GM12891 (cell line): ENCODE measurements around the gene PPARG. TPM values are rescaled to one million over a fixed set of nuclear protein-coding genes. Genes with fewer than 3 reads are reported as not detected.
A peak's percentile ranks its signal among the peaks of the same experiment; 100 is the strongest.
"Not testable (repeated sequence)": the region's sequence is repeated elsewhere in the genome, so short reads cannot be mapped to it uniquely, and the experiment has no call there.

Experiments used
- DNase-seq: peaks from one replicate; pipeline ENCODE4 v3.0.0; 2011; ENCODE audit warnings: low spot score; ENCODE audit not compliant: insufficient read length
- FAIRE-seq: peaks from 2 replicates; lab custom pipeline; 2011; peaks lifted over from hg19 to GRCh38; lab: Jason Lieb, UNC
- PAX5 ChIP-seq: IDR thresholded peaks from 2 replicates; pipeline ENCODE4 v1.6.1; 2011; ENCODE audit warnings: low read length, moderate library complexity, mild to moderate bottlenecking; ENCODE audit not compliant: insufficient read depth, severe bottlenecking
- POLR2A ChIP-seq: IDR thresholded peaks from 2 replicates; pipeline ENCODE4 v1.6.1; 2011; ENCODE audit warnings: low read depth, low read length, control low read depth
- POLR2AphosphoS5 ChIP-seq: IDR thresholded peaks from 2 replicates; pipeline ENCODE4 v1.6.1; 2011; ENCODE audit warnings: low read depth, low read length, control low read depth
- POU2F2 ChIP-seq: IDR thresholded peaks from 2 replicates; pipeline ENCODE4 v1.6.1; 2011; ENCODE audit warnings: low read depth, mild to moderate bottlenecking, control low read depth, low read length, moderate library complexity
- SPI1 ChIP-seq: IDR thresholded peaks from 2 replicates; pipeline ENCODE4 v1.6.1; 2011; ENCODE audit warnings: low read depth, low read length, control low read depth
- TAF1 ChIP-seq: IDR thresholded peaks from 2 replicates; pipeline ENCODE4 v1.6.1; 2011; ENCODE audit warnings: low read depth, low read length, control low read depth
- polyA plus RNA-seq: library from polyadenylated mRNA; unstranded; fragments of >200 nt; gene quantifications from one replicate; pipeline ENCODE4 v1.2.1, GENCODE V29; 2012; ENCODE audit warnings: low read depth, missing spikeins, inconsistent platforms; ENCODE audit not compliant: missing spikeins

PPARG gene
- polyA plus RNA-seq = 0.26 TPM

GRCh38 chr3:12288182-12289129 lies at the start of gene PPARG:
PPARG (plus strand) TSS chr3:12289070; CDS start chr3:12379712, 90,642 bp downstream.
- TF ChIP-seq POLR2AphosphoS5 (no peak), POLR2A (no peak), SPI1 (no peak), TAF1 (no peak), PAX5 (no peak), POU2F2 (no peak)
- FAIRE-seq = no peak
- peak; percentile 10 for DNase-seq

GRCh38 chr3:12239301-12239700 lies 49.6 kb upstream of the PPARG start:
- DNase-seq (no peak), FAIRE-seq (no peak)
- TF ChIP-seq SPI1 (no peak), POU2F2 (no peak), TAF1 (no peak), PAX5 (no peak), POLR2A (no peak), POLR2AphosphoS5 (no peak)

- TF ChIP-seq POU2F2 (no peak), PAX5 (no peak), POLR2A (no peak), POLR2AphosphoS5 (no peak), TAF1 (no peak), SPI1 (no peak)
- FAIRE-seq = no peak
- DNase-seq = no peak
These were observed 46.1 kb upstream of the PPARG start for GRCh38 chr3:12242772-12243171.

GRCh38 chr3:12246497-12247163 lies 42.2 kb upstream of the PPARG start:
- TF ChIP-seq PAX5 = no peak
- no peak for TF ChIP-seq POU2F2
- no peak for TF ChIP-seq TAF1
- TF ChIP-seq POLR2A = no peak
- TF ChIP-seq SPI1 = no peak
- TF ChIP-seq POLR2AphosphoS5 = no peak
- FAIRE-seq = no peak
- no peak for DNase-seq

- FAIRE-seq (no peak), DNase-seq (no peak)
- no peak for TF ChIP-seq POU2F2
- TF ChIP-seq SPI1 = no peak
- no peak for TF ChIP-seq POLR2AphosphoS5
- no peak for TF ChIP-seq TAF1
- no peak for TF ChIP-seq POLR2A
- TF ChIP-seq PAX5 = no peak
These were observed 41.5 kb upstream of the PPARG start for GRCh38 chr3:12247411-12247810.

GRCh38 chr3:12249519-12249918 lies 39.4 kb upstream of the PPARG start:
- FAIRE-seq (no peak), DNase-seq (no peak)
- TF ChIP-seq TAF1 (no peak), POLR2A (no peak), PAX5 (no peak), SPI1 (no peak), POLR2AphosphoS5 (no peak)

- DNase-seq (no peak), FAIRE-seq (no peak)
- TF ChIP-seq POLR2AphosphoS5 = no peak
- no peak for TF ChIP-seq POLR2A
- no peak for TF ChIP-seq POU2F2
- TF ChIP-seq SPI1 = no peak
- no peak for TF ChIP-seq TAF1
- no peak for TF ChIP-seq PAX5
These were observed 36.0 kb upstream of the PPARG start for GRCh38 chr3:12252889-12253288.

- no peak for DNase-seq
- TF ChIP-seq TAF1 (no peak), POU2F2 (no peak), POLR2AphosphoS5 (no peak), SPI1 (no peak), POLR2A (no peak), PAX5 (no peak)
- FAIRE-seq = no peak
These were observed 35.1 kb upstream of the PPARG start for GRCh38 chr3:12253516-12254343.

GRCh38 chr3:12255393-12255792 lies 33.5 kb upstream of the PPARG start:
- no peak for TF ChIP-seq POLR2A
- no peak for TF ChIP-seq POU2F2
- TF ChIP-seq TAF1 = no peak
- TF ChIP-seq PAX5 = no peak
- FAIRE-seq (no peak), DNase-seq (no peak)

- no peak for FAIRE-seq
- TF ChIP-seq PAX5 = no peak
These were observed 30.0 kb upstream of the PPARG start for GRCh38 chr3:12258911-12259310.

GRCh38 chr3:12262173-12262572 lies 26.7 kb upstream of the PPARG start:
- FAIRE-seq = not testable (repeated sequence)

More at GRCh38 chr3:12258911-12259310, 30.0 kb upstream of the PPARG start:
- DNase-seq = no peak

More at GRCh38 chr3:12262173-12262572, 26.7 kb upstream of the PPARG start:
- DNase-seq = not testable (repeated sequence)
